MCF 10A (cell line): Measurements from ENCODE around the gene HDAC5. TPM values are rescaled to one million over a fixed set of nuclear protein-coding genes. Genes with fewer than 3 reads are reported as not detected.
A peak's percentile ranks its signal among the peaks of the same experiment; 100 is the strongest.

Experiments used
- BruUV-seq: library from RNA; stranded (reverse); fragments of 400-500 nt; replicated peaks from 2 replicates; lab custom pipeline; 2021; lab: Mats Ljungman, UMichigan
- CTCF ChIA-PET: fragments of 300-600 bp; sonication (Branson Sonifier 250); formaldehyde crosslinking; extraction: SDS; loops from one replicate; lab custom pipeline; 2021; ENCODE audit warnings: antibody characterized with exemption, inconsistent platforms; lab: Yijun Ruan, JAX
- POLR2A ChIA-PET: fragments of 300-600, 350-650 bp; sonication (Branson Sonifier 250); formaldehyde crosslinking; extraction: SDS; loops from one replicate; lab custom pipeline; 2020; ENCODE audit warnings: antibody characterized with exemption, inconsistent platforms; lab: Yijun Ruan, JAX
- DNase-seq: peaks from one replicate; pipeline ENCODE4 v3.0.0-alpha.2; 2018; ENCODE audit not compliant: unreplicated experiment
- H3K27ac Mint-ChIP-seq: one replicate; pipeline ENCODE4 v1.8.0; 2022; ENCODE audit warnings: mild to moderate bottlenecking, low read depth, mixed read lengths; ENCODE audit not compliant: unreplicated experiment
- H3K27me3 Mint-ChIP-seq: one replicate; pipeline ENCODE4 v1.8.0; 2022; ENCODE audit warnings: mixed read lengths; ENCODE audit not compliant: insufficient read depth, unreplicated experiment
- H3K36me3 Mint-ChIP-seq: one replicate; pipeline ENCODE4 v1.8.0; 2022; ENCODE audit warnings: mild to moderate bottlenecking, moderate library complexity, mixed read lengths; ENCODE audit not compliant: insufficient read depth, unreplicated experiment
- H3K4me1 Mint-ChIP-seq: one replicate; pipeline ENCODE4 v1.8.0; 2022; ENCODE audit warnings: mixed read lengths; ENCODE audit not compliant: insufficient read depth, unreplicated experiment
- H3K4me3 Mint-ChIP-seq: one replicate; pipeline ENCODE4 v1.8.0; 2022; ENCODE audit warnings: mild to moderate bottlenecking, moderate library complexity, mixed read lengths; ENCODE audit not compliant: unreplicated experiment
- H3K9me3 Mint-ChIP-seq: one replicate; pipeline ENCODE4 v1.8.0; 2022; ENCODE audit warnings: mixed read lengths; ENCODE audit not compliant: unreplicated experiment
- intact Hi-C: fragments of 100-400 bp; cut with micrococcal nuclease; formaldehyde crosslinking; loops from 2 replicates; pipeline ENCODE4 v1.14.1; 2022
- total RNA-seq: library from RNA; stranded (reverse); gene quantifications from 2 replicates; pipeline ENCODE4 v1.2.3, GENCODE V29; 2022
- TF ChIP-seq, protein P1 (sequence below): fragments of 200-600 bp; IDR thresholded peaks from one replicate; pipeline ENCODE4 v1.8.0; 2022; ENCODE audit warnings: antibody characterized with exemption, mild to moderate bottlenecking; ENCODE audit not compliant: unreplicated experiment

Gene HDAC5
- total RNA-seq, 1 experiment from 2014 or later, result 12.1 TPM

DNA sequence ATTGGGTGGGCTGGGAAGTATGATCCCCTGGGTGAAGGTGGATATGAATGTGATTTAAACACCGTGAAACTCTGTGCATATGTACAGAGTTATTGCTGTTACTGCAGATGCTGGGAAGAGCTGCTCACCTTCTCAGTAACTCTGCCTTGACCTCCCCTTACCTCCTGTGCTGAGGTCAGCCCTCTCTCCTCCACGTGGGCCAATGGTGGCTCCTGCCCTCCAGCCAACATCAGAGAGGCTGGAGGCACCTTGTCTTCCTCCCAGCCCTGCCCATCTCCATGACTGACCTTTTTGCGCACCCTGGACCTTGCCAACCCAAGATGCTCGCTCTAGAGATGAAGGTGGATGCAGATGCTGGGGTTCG, 46.7 kb upstream of the HDAC5 start:
- POLR2A ChIA-PET, result interaction anchor here (1.0 kb wide), 1 partner anchor 16 kb away, joined by 4 read pairs; the partner anchor contains the start of gene TMUB2
- DNase-seq, result no peak
- Mint-ChIP-seq H3K9me3 (no peaks in the 10 kb centered on the region), H3K27ac (no peak overlapping the region), H3K4me1 (peaks cover 11% of the 10 kb centered on the region), H3K36me3 (peaks cover 4% of the 10 kb centered on the region), H3K4me3 (no peak overlapping the region), H3K27me3 (no peaks in the 10 kb centered on the region)
- BruUV-seq, result no TSS peak
- TF ChIP-seq, protein P1, sequence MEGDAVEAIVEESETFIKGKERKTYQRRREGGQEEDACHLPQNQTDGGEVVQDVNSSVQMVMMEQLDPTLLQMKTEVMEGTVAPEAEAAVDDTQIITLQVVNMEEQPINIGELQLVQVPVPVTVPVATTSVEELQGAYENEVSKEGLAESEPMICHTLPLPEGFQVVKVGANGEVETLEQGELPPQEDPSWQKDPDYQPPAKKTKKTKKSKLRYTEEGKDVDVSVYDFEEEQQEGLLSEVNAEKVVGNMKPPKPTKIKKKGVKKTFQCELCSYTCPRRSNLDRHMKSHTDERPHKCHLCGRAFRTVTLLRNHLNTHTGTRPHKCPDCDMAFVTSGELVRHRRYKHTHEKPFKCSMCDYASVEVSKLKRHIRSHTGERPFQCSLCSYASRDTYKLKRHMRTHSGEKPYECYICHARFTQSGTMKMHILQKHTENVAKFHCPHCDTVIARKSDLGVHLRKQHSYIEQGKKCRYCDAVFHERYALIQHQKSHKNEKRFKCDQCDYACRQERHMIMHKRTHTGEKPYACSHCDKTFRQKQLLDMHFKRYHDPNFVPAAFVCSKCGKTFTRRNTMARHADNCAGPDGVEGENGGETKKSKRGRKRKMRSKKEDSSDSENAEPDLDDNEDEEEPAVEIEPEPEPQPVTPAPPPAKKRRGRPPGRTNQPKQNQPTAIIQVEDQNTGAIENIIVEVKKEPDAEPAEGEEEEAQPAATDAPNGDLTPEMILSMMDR, result no peak
- CTCF ChIA-PET, result interaction anchor here (0.6 to 3.8 kb wide), 8 partner anchors 16 to 193 kb away, joined by 3 to 33 read pairs (median 4); partner anchors contain the start of gene TMUB2
- intact Hi-C loops, result no loop called here

- peak overlapping the region; percentile 52 for H3K27ac Mint-ChIP-seq
- POLR2A ChIA-PET, result interaction anchor here (0.6 to 3.3 kb wide), 12 partner anchors 16 to 223 kb away, joined by 3 to 22 read pairs (median 4); partner anchors contain the start of genes G6PC3, HDAC5 and TMUB2
- H3K9me3 Mint-ChIP-seq, result no peaks in the 10 kb centered on the region
- no TSS peak for BruUV-seq
- no peak for DNase-seq
- H3K27me3 Mint-ChIP-seq, result no peaks in the 10 kb centered on the region
- TF ChIP-seq, protein P1, result no peak
- H3K4me3 Mint-ChIP-seq, result no peak overlapping the region
- intact Hi-C loops, result loop anchor here (5.0 kb wide), 2 partner anchors 225 to 290 kb away; partner anchors contain the start of gene PPY
- peaks cover 4% of the 10 kb centered on the region for H3K36me3 Mint-ChIP-seq
- CTCF ChIA-PET, result interaction anchor here (0.5 to 3.8 kb wide), 23 partner anchors 8 to 867 kb away, joined by 3 to 33 read pairs (median 4); partner anchors contain the start of genes G6PC3, HROB and TMUB2
- H3K4me1 Mint-ChIP-seq, result peaks cover 11% of the 10 kb centered on the region
Measured at GRCh38 chr17:44167181-44167861, 43.9 kb upstream of the HDAC5 start.

DNA sequence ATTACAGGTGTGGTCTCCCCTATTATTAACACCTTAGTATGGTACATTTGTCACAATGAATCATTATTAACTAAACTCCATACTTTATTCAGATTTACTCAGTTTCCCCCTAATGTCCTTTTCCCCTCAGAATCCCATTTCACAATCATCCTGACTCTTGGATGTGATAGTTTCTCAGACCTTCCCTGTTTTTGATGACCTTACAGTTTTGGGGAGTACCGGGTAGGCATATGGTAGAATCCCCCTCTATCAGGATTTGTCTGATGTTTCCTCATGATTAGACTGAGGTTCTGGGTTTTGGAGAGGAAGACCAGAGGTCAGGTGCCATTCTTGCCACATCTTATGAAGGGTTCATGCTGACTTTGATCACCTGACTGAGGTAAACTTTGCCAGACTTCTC, 41.0 kb upstream of the HDAC5 start:
- no TSS peak for BruUV-seq
- Mint-ChIP-seq H3K36me3 (peaks cover 5% of the 10 kb centered on the region), H3K4me1 (peaks cover 11% of the 10 kb centered on the region), H3K27ac (no peak overlapping the region), H3K9me3 (no peaks in the 10 kb centered on the region), H3K27me3 (no peaks in the 10 kb centered on the region), H3K4me3 (no peak overlapping the region)
- POLR2A ChIA-PET, result interaction anchor here (0.6 to 2.3 kb wide), 2 partner anchors 22 to 34 kb away, joined by 3 to 6 read pairs; partner anchors contain the start of gene TMUB2
- no peak for DNase-seq
- intact Hi-C loops, result no loop called here
- CTCF ChIA-PET, result no interaction called here
- TF ChIP-seq, protein P1, result no peak

GRCh38 chr17:44159519-44160210, 36.2 kb upstream of the HDAC5 start:
- ChIA-PET POLR2A (interaction anchor here (0.6 kb wide), 1 partner anchor 14 kb away, joined by 4 read pairs; no protein-coding TSS in a partner anchor), CTCF (interaction anchor here (0.6 to 0.9 kb wide), 4 partner anchors 8 to 123 kb away, joined by 3 read pairs; no protein-coding TSS in a partner anchor)
- no peak overlapping the region for H3K4me3 Mint-ChIP-seq
- no peaks in the 10 kb centered on the region for H3K27me3 Mint-ChIP-seq
- no peak for DNase-seq
- intact Hi-C loops, result no loop called here
- no peaks in the 10 kb centered on the region for H3K9me3 Mint-ChIP-seq
- no peaks in the 10 kb centered on the region for H3K4me1 Mint-ChIP-seq
- H3K36me3 Mint-ChIP-seq, result peaks cover 25% of the 10 kb centered on the region
- H3K27ac Mint-ChIP-seq, result peak overlapping the region; percentile 64
- BruUV-seq, result no TSS peak
- TF ChIP-seq, protein P1, result no peak
